Caco-2 (cell line): ENCODE results near the gene MZB1. TPM values are rescaled to one million over a fixed set of nuclear protein-coding genes. Genes with fewer than 3 reads are reported as not detected.

Experiments
- BruUV-seq: library from RNA; stranded (reverse); fragments of 400-500 nt; replicated peaks from 2 replicates; lab custom pipeline; 2021; lab: Mats Ljungman, UMichigan
- CTCF ChIA-PET: fragments of 300-600 bp; sonication (Branson Sonifier 250); formaldehyde crosslinking; loops from one replicate; lab custom pipeline; 2022; ENCODE audit warnings: antibody characterized with exemption; lab: Charles Lee
- POLR2A ChIA-PET: fragments of 300-600 bp; sonication (Branson Sonifier 250); formaldehyde crosslinking; loops from one replicate; lab custom pipeline; 2022; ENCODE audit warnings: antibody characterized with exemption; lab: Charles Lee
- DNase-seq, 2 experiments: peaks; one replicate each; pipeline versions ENCODE4 v3.0.0 to v3.0.0-alpha.2; 2020 to 2022
- H3K27me3 ChIP-seq: replicated peaks from 2 replicates; pipeline ENCODE4 v1.6.0; 2011; ENCODE audit warnings: low read length; ENCODE audit not compliant: control insufficient read depth, insufficient read depth
- H3K36me3 ChIP-seq: 2 replicates; pipeline ENCODE4 v1.5.1; 2011; ENCODE audit warnings: low read length; ENCODE audit not compliant: control insufficient read depth, insufficient read depth
- H3K4me1 ChIP-seq: fragments of 250-450 bp; sonication (Bioruptor Pico); 2 replicates; pipeline ENCODE4 v1.5.1; 2020; ENCODE audit warnings: mild to moderate bottlenecking
- H3K4me3 ChIP-seq: 2 replicates; pipeline ENCODE4 v1.5.1; 2011; ENCODE audit warnings: low read depth, mild to moderate bottlenecking, control low read depth, low read length
- H3K9me3 ChIP-seq: fragments of 250-450 bp; sonication (Bioruptor Pico); 2 replicates; pipeline ENCODE4 v1.5.1; 2020; ENCODE audit warnings: mild to moderate bottlenecking, moderate library complexity
- H3K27ac Mint-ChIP-seq: one replicate; pipeline ENCODE4 v1.8.0; 2022; ENCODE audit warnings: mixed read lengths; ENCODE audit not compliant: unreplicated experiment
- H3K27me3 Mint-ChIP-seq: one replicate; pipeline ENCODE4 v1.8.0; 2022; ENCODE audit warnings: mixed read lengths; ENCODE audit not compliant: insufficient read depth, unreplicated experiment
- H3K36me3 Mint-ChIP-seq: one replicate; pipeline ENCODE4 v1.8.0; 2022; ENCODE audit warnings: mild to moderate bottlenecking, mixed read lengths; ENCODE audit not compliant: insufficient read depth, unreplicated experiment
- H3K4me1 Mint-ChIP-seq: one replicate; pipeline ENCODE4 v1.8.0; 2022; ENCODE audit warnings: low read depth, mixed read lengths; ENCODE audit not compliant: unreplicated experiment
- H3K4me3 Mint-ChIP-seq: one replicate; pipeline ENCODE4 v1.8.0; 2022; ENCODE audit warnings: mild to moderate bottlenecking, moderate library complexity, mixed read lengths; ENCODE audit not compliant: unreplicated experiment
- H3K9me3 Mint-ChIP-seq: one replicate; pipeline ENCODE4 v1.8.0; 2022; ENCODE audit warnings: mixed read lengths; ENCODE audit not compliant: unreplicated experiment
- intact Hi-C: fragments of 100-400 bp; cut with micrococcal nuclease; formaldehyde crosslinking; loops from one replicate; pipeline ENCODE4 v1.10.0; 2022; ENCODE audit not compliant: unreplicated experiment
- total RNA-seq: library from RNA; stranded (reverse); gene quantifications from 2 replicates; pipeline ENCODE4 v1.2.3, GENCODE V29; 2022
- TF ChIP-seq, protein P1 (sequence below), 2 experiments: fragments of 200-600 bp in 1 of 2; IDR thresholded peaks; 1 replicate in 1 of 2; 2 replicates in 1 of 2; pipeline versions ENCODE4 v1.5.1 to v1.8.0; 2011 to 2022; ENCODE audit warnings: antibody characterized with exemption in 1 of 2, control low read depth in 1 of 2, inconsistent platforms in 1 of 2, low read depth in 1 of 2, low read length in 1 of 2, mild to moderate bottlenecking in 1 of 2, moderate library complexity in 1 of 2; ENCODE audit not compliant: insufficient read depth in 1 of 2, severe bottlenecking in 1 of 2, unreplicated experiment in 1 of 2

MZB1 gene
- total RNA-seq, 1 experiment from 2014 or later: not detected

DNA sequence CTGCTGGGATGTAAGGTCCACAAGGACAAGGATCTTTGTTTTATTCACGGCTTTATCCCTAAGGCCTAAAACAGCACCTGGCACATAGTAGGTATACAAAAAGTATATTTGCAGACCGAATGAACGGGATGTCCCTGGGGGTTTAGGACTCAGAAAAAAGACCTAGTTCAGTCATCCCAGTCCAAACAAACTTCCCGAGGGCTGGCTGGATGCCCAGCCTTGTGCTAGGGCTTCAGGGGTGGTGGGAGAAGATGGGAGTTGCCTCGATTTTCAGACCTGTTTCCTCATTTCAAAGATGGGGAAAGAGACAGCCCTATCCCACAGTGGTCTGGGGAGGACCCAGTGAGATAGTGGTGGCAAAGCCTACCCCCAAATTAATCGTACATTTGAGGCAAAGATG is 8.2 kb upstream of the MZB1 start:
- no peaks in the 10 kb centered on the region for H3K9me3 ChIP-seq
- DNase-seq: no peak
- H3K27me3 ChIP-seq: no peaks in the 10 kb centered on the region
- Mint-ChIP-seq H3K36me3 (peaks cover 16% of the 10 kb centered on the region), H3K4me3 (no peak overlapping the region), H3K27me3 (no peaks in the 10 kb centered on the region), H3K27ac (no peak overlapping the region), H3K9me3 (no peaks in the 10 kb centered on the region), H3K4me1 (peaks cover 6% of the 10 kb centered on the region)
- intact Hi-C loops: no loop called here
- POLR2A ChIA-PET: no interaction called here
- CTCF ChIA-PET: no interaction called here
- no peak overlapping the region for H3K4me3 ChIP-seq
- peaks cover 6% of the 10 kb centered on the region; the same call in 1 of the 2 replicates for H3K4me1 ChIP-seq
- H3K36me3 ChIP-seq: no peaks in the 10 kb centered on the region; the same call in 1 of the 2 replicates
- TF ChIP-seq, protein P1, sequence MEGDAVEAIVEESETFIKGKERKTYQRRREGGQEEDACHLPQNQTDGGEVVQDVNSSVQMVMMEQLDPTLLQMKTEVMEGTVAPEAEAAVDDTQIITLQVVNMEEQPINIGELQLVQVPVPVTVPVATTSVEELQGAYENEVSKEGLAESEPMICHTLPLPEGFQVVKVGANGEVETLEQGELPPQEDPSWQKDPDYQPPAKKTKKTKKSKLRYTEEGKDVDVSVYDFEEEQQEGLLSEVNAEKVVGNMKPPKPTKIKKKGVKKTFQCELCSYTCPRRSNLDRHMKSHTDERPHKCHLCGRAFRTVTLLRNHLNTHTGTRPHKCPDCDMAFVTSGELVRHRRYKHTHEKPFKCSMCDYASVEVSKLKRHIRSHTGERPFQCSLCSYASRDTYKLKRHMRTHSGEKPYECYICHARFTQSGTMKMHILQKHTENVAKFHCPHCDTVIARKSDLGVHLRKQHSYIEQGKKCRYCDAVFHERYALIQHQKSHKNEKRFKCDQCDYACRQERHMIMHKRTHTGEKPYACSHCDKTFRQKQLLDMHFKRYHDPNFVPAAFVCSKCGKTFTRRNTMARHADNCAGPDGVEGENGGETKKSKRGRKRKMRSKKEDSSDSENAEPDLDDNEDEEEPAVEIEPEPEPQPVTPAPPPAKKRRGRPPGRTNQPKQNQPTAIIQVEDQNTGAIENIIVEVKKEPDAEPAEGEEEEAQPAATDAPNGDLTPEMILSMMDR (IDR thresholded peaks at IDR 0.05; ENCODE audit: insufficient read depth in 1 of 2, low read depth in 1 of 2, low read length in 1 of 2, severe bottlenecking in 1 of 2, unreplicated experiment in 1 of 2): no peak
- BruUV-seq: no TSS peak

DNA sequence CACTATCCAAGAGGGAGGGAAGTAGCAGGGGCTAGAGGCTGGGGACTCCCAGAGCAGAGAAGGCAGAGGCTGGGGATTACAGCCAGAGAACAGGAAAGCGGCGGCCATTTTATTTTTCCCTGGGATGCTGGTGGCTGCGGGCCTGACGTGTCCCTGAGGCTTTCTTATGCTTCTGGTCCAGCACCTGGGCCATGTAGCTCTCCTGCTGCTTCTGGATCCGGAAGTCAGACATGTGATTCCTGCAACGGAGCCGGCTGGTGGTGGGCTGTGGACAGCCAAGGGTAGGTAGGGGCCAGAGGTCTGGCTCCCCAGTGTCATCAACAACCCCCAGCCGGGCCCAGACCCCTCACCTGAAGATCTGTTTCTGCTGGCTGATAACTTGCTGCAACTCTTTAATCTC is 7.0 kb upstream of the MZB1 start:
- Histone ChIP-seq H3K9me3 (no peaks in the 10 kb centered on the region), H3K36me3 (no peaks in the 10 kb centered on the region; the same call in 1 of the 2 replicates), H3K4me3 (no peak overlapping the region), H3K27me3 (no peaks in the 10 kb centered on the region), H3K4me1 (peaks cover 14% of the 10 kb centered on the region)
- intact Hi-C loops: no loop called here
- H3K36me3 Mint-ChIP-seq: peaks cover 19% of the 10 kb centered on the region
- BruUV-seq: no TSS peak
- CTCF ChIA-PET: no interaction called here
- POLR2A ChIA-PET: no interaction called here
- no peak overlapping the region for H3K4me3 Mint-ChIP-seq
- no peak for DNase-seq
- TF ChIP-seq, protein P1 (IDR thresholded peaks at IDR 0.05; ENCODE audit: insufficient read depth in 1 of 2, low read depth in 1 of 2, low read length in 1 of 2, severe bottlenecking in 1 of 2, unreplicated experiment in 1 of 2): no peak
- no peak overlapping the region for H3K27ac Mint-ChIP-seq
- H3K4me1 Mint-ChIP-seq: peaks cover 4% of the 10 kb centered on the region
- no peaks in the 10 kb centered on the region for H3K9me3 Mint-ChIP-seq
- no peaks in the 10 kb centered on the region for H3K27me3 Mint-ChIP-seq

DNA sequence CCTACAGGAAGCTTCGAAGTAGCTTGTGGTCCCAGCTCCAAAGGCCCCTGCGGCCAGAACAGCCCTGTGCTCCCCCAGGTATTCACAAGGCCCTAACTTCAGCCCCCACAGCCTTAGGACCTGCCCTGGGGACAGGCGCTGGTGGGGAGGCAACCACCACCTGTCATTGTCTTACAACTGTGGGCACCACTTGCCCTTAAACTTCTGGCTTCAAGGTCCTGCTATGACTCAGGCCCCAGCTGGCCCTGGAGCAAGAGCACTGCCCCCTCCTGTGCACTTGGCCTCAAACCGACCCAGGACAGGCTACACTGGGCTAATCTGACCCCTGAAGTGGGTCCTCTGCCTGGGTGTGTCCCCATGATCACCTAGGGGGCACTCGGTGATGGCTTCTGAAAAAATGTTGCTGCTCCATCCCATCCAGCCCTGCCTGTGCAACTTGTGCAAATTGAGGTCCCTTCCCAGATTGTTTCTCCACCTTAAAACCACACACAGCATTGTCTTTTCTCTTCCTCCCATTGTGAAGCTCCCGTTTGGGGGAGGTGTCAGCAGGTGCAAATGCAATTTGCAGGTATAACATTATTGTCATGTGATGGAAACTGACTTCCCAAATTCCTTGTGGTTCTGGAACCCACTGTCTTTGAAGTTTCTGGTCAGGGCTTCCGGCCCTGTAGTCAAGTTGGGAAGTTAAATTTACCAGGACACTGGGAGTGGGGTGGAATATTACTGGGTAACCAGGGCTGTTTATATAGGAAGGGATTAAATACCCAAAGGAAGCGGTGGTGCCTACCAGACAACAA is 6.3 kb upstream of the MZB1 start:
- H3K4me3 Mint-ChIP-seq: no peak overlapping the region
- H3K36me3 Mint-ChIP-seq: peaks cover 20% of the 10 kb centered on the region
- CTCF ChIA-PET: no interaction called here
- Histone ChIP-seq H3K27me3 (no peaks in the 10 kb centered on the region), H3K4me1 (peaks cover 18% of the 10 kb centered on the region), H3K4me3 (no peak overlapping the region), H3K9me3 (no peaks in the 10 kb centered on the region), H3K36me3 (no peaks in the 10 kb centered on the region; the same call in 1 of the 2 replicates)
- no peaks in the 10 kb centered on the region for H3K27me3 Mint-ChIP-seq
- DNase-seq: no peak
- H3K27ac Mint-ChIP-seq: no peak overlapping the region
- BruUV-seq: no TSS peak
- POLR2A ChIA-PET: no interaction called here
- peaks cover 9% of the 10 kb centered on the region for H3K4me1 Mint-ChIP-seq
- H3K9me3 Mint-ChIP-seq: no peaks in the 10 kb centered on the region
- intact Hi-C loops: no loop called here
- TF ChIP-seq, protein P1 (IDR thresholded peaks at IDR 0.05; ENCODE audit: insufficient read depth in 1 of 2, low read depth in 1 of 2, low read length in 1 of 2, severe bottlenecking in 1 of 2, unreplicated experiment in 1 of 2): no peak
